IMR-90 (cell line): ENCODE results near the gene BHLHA15. TPM values are rescaled to one million over a fixed set of nuclear protein-coding genes. Genes with fewer than 3 reads are reported as not detected.

Experiments used
- ATAC-seq: fragments of 200-7000 bp; cut with Tn5 transposase; 2 replicates; pipeline ENCODE4 v1.9.1; 2020; ENCODE audit warnings: low read depth, mild to moderate bottlenecking, moderate library complexity
- BruUV-seq: library from RNA; stranded (reverse); fragments of 400-500 nt; replicated peaks from 2 replicates; lab custom pipeline; 2021; lab: Mats Ljungman, UMichigan
- CTCF ChIA-PET: fragments of 300-600 bp; formaldehyde crosslinking; extraction: SDS; loops from one replicate; lab custom pipeline; 2021; ENCODE audit warnings: antibody characterized with exemption; lab: Yijun Ruan, JAX
- POLR2A ChIA-PET: fragments of 300-600 bp; sonication (Branson Sonifier 250); formaldehyde crosslinking; loops from one replicate; lab custom pipeline; 2022; ENCODE audit warnings: antibody characterized with exemption; ENCODE audit not compliant: unreplicated experiment; lab: Charles Lee
- DNase-seq: peaks from one replicate; pipeline ENCODE4 v3.0.0; 2013
- H2AFZ ChIP-seq: replicated peaks from 2 replicates; pipeline ENCODE3; 2013; ENCODE audit warnings: low read length, mild to moderate bottlenecking; ENCODE audit not compliant: poor library complexity
- H2AK5ac ChIP-seq: 2 replicates; pipeline ENCODE4 v1.6.1; 2013; ENCODE audit warnings: low read depth, low read length, inconsistent platforms
- H2AK9ac ChIP-seq: replicated peaks from 2 replicates; pipeline ENCODE3; 2013; ENCODE audit warnings: mild to moderate bottlenecking, low read depth, low read length, moderate library complexity; ENCODE audit not compliant: poor library complexity
- H2BK120ac ChIP-seq: 2 replicates; pipeline ENCODE4 v1.6.1; 2013; ENCODE audit warnings: low read depth, low read length, inconsistent platforms
- H2BK15ac ChIP-seq: 3 replicates; pipeline ENCODE4 v1.6.1; 2013; ENCODE audit warnings: low read depth, low read length, inconsistent platforms
- H2BK20ac ChIP-seq: 2 replicates; pipeline ENCODE4 v1.6.1; 2013; ENCODE audit warnings: low read depth, mild to moderate bottlenecking, inconsistent platforms, low read length, moderate library complexity
- H2BK5ac ChIP-seq: 2 replicates; pipeline ENCODE4 v1.6.1; 2013; ENCODE audit warnings: mild to moderate bottlenecking, low read depth, low read length, inconsistent platforms; ENCODE audit not compliant: poor library complexity, severe bottlenecking
- H3K14ac ChIP-seq: replicated peaks from 2 replicates; pipeline ENCODE4 v1.6.1; 2013; ENCODE audit warnings: low read depth, low read length, inconsistent platforms
- H3K18ac ChIP-seq: 2 replicates; pipeline ENCODE4 v1.6.1; 2013; ENCODE audit warnings: low read depth, low read length, control low read depth
- H3K23ac ChIP-seq: 2 replicates; pipeline ENCODE4 v1.6.1; 2013; ENCODE audit warnings: low read depth, low read length, inconsistent platforms
- H3K27ac ChIP-seq: 2 replicates; pipeline ENCODE4 v1.5.1; 2013; ENCODE audit warnings: mild to moderate bottlenecking, control low read depth, low read length; ENCODE audit not compliant: insufficient read depth
- H3K27me3 ChIP-seq: 2 replicates; pipeline ENCODE4 v1.6.1; 2013; ENCODE audit warnings: low read length; ENCODE audit not compliant: control insufficient read depth, insufficient read depth
- H3K36me3 ChIP-seq: 2 replicates; pipeline ENCODE4 v1.6.1; 2013; ENCODE audit warnings: low read length, mixed read lengths; ENCODE audit not compliant: control insufficient read depth, insufficient read depth
- H3K4ac ChIP-seq: 2 replicates; pipeline ENCODE4 v1.6.1; 2013; ENCODE audit warnings: low read depth, low read length, inconsistent platforms
- H3K4me1 ChIP-seq: 2 replicates; pipeline ENCODE4 v1.6.1; 2013; ENCODE audit warnings: low read length, mixed read lengths; ENCODE audit not compliant: control insufficient read depth, insufficient read depth
- H3K4me2 ChIP-seq: 2 replicates; pipeline ENCODE4 v1.6.1; 2013; ENCODE audit warnings: low read depth, mild to moderate bottlenecking, control low read depth, low read length, moderate library complexity
- H3K4me3 ChIP-seq: 2 replicates; pipeline ENCODE4 v1.5.1; 2013; ENCODE audit warnings: low read depth, mild to moderate bottlenecking, control low read depth, low read length, moderate library complexity; ENCODE audit not compliant: insufficient read depth
- H3K56ac ChIP-seq: 2 replicates; pipeline ENCODE4 v1.6.1; 2013; ENCODE audit warnings: low read length, inconsistent platforms; ENCODE audit not compliant: insufficient read depth; ENCODE audit errors: extremely low read depth
- H3K79me1 ChIP-seq, 2 experiments: 2 replicates each; pipeline ENCODE4 v1.6.1; 2013; ENCODE audit warnings: low read length in 2 of 2, inconsistent platforms in 1 of 2, low read depth in 1 of 2
- H3K9ac ChIP-seq: 2 replicates; pipeline ENCODE4 v1.6.1; 2013; ENCODE audit warnings: low read depth, low read length, control low read depth
- H3K9me1 ChIP-seq: 2 replicates; pipeline ENCODE4 v1.6.1; 2013; ENCODE audit warnings: low read length, inconsistent platforms; ENCODE audit not compliant: insufficient read depth
- H3K9me3 ChIP-seq: 2 replicates; pipeline ENCODE4 v1.6.1; 2013; ENCODE audit warnings: low read length; ENCODE audit not compliant: control insufficient read depth, insufficient read depth
- H4K20me1 ChIP-seq: 2 replicates; pipeline ENCODE4 v1.6.1; 2013; ENCODE audit warnings: low read length, inconsistent platforms; ENCODE audit not compliant: insufficient read depth
- H4K5ac ChIP-seq: 2 replicates; pipeline ENCODE4 v1.6.1; 2013; ENCODE audit warnings: mild to moderate bottlenecking, low read depth, low read length, control low read depth
- H4K8ac ChIP-seq, 2 experiments: 2 replicates each; pipeline ENCODE4 v1.6.1; 2013; ENCODE audit warnings: low read depth in 2 of 2, low read length in 2 of 2, control low read depth in 1 of 2, inconsistent platforms in 1 of 2
- H4K91ac ChIP-seq: 2 replicates; pipeline ENCODE4 v1.6.1; 2013; ENCODE audit warnings: low read depth, low read length, inconsistent platforms; ENCODE audit not compliant: insufficient read depth
- MAZ ChIP-seq: IDR thresholded peaks from 2 replicates; pipeline ENCODE4 v1.6.1; 2012; ENCODE audit warnings: low read depth, mild to moderate bottlenecking, low read length, improper control_type of control experiment, moderate library complexity, borderline replicate concordance
- NFE2L2 ChIP-seq: fragments of 150-350 bp; IDR thresholded peaks from 2 replicates; pipeline ENCODE4 v1.6.1; 2016; ENCODE audit warnings: low read depth, mild to moderate bottlenecking, low read length
- USF2 ChIP-seq: fragments of 150-350 bp; IDR thresholded peaks from 2 replicates; pipeline ENCODE4 v1.6.1; 2017; ENCODE audit warnings: mild to moderate bottlenecking, antibody characterized with exemption, low read length, low read depth
- WGBS, 2 experiments: methylation state at CpG; one replicate each; pipeline versions ENCODE4 v1.1.5 to v1.1.7; 2013; ENCODE audit warnings: missing lambda C conversion rate in 2 of 2; ENCODE audit not compliant: insufficient read length in 1 of 2; ENCODE audit errors: extremely low coverage in 2 of 2; 5-methylcytosine and 5-hydroxymethylcytosine counted together
- dilution Hi-C: fragments of 300-500 bp; cut with HindIII; formaldehyde crosslinking; loops from one replicate; pipeline ENCODE4 v1.14.3; 2018; ENCODE audit warnings: low sequenced_read_pairs; ENCODE audit not compliant: unreplicated experiment
- in situ Hi-C: fragments of 300-500 bp; cut with MboI; formaldehyde crosslinking; loops from 3 replicates; pipeline ENCODE4 v1.14.3; 2019; ENCODE audit warnings: low sequenced_read_pairs, inconsistent platforms, mixed read lengths
- intact Hi-C: fragments of 100-400 bp; cut with micrococcal nuclease; formaldehyde crosslinking; loops from 2 replicates; pipeline ENCODE4 v1.10.0; 2022
- polyA plus RNA-seq, 3 experiments: library from polyadenylated mRNA; depleted of rRNA; stranded (reverse); fragments of >200 nt; gene quantifications; 2 replicates each; pipeline ENCODE4 v1.2.3, GENCODE V29; 2012; ENCODE audit warnings: low replicate concordance in 1 of 3
- total RNA-seq: library from RNA; depleted of rRNA; stranded (reverse); fragments of >200 nt; gene quantifications from 2 replicates; pipeline ENCODE4 v1.2.3, GENCODE V29; 2012

BHLHA15 gene
- total and polyA plus RNA-seq, 2 of the 4 experiments (the other 2 are of a cell fraction): not detected

- Histone ChIP-seq H3K9ac (no peak overlapping the region; the same call in 1 of the 2 replicates), H3K23ac (peak overlapping the region; percentile 13; the same call in 1 of the 2 replicates), H2AK9ac (no peak overlapping the region), H3K4me2 (peak overlapping the region; percentile 64; the same call in 1 of the 2 replicates), H3K18ac (peak overlapping the region; percentile 71), H3K56ac (no peak overlapping the region), H3K9me1 (no peaks in the 10 kb centered on the region), H3K27ac (peak overlapping the region; percentile 41; the same call in 1 of the 2 replicates), H2BK5ac (peak overlapping the region; percentile 67), H2BK20ac (no peak overlapping the region), H4K91ac (0 out of 2 replicates have a peak overlapping the region, but pooled peaks have one; percentile 9), H3K4ac (peak overlapping the region; percentile 17; the same call in 1 of the 2 replicates), H3K14ac (no peak overlapping the region), H2BK120ac (peak overlapping the region; percentile 4; the same call in 1 of the 2 replicates), H2AFZ (peak overlapping the region; percentile 61), H4K8ac (peak overlapping the region in 1 of 2 experiments; percentile 64; a peak in 2 of 4 replicates), H2BK15ac (no peak overlapping the region), H3K4me1 (peaks cover 3% of the 10 kb centered on the region), H4K5ac (peak overlapping the region; percentile 73; the same call in 1 of the 2 replicates), H3K4me3 (no peak overlapping the region), H3K27me3 (no peaks in the 10 kb centered on the region), H3K9me3 (no peaks in the 10 kb centered on the region), H4K20me1 (no peaks in the 10 kb centered on the region), H2AK5ac (no peak overlapping the region), H3K79me1 (no peaks in the 10 kb centered on the region; a peak in 2 of 4 replicates), H3K36me3 (peaks cover 6% of the 10 kb centered on the region; the same call in 1 of the 2 replicates)
- in situ Hi-C loops: no loop called here
- TF ChIP-seq USF2 (no peak), MAZ (no peak), NFE2L2 (peak; percentile 76)
- intact Hi-C loops: no loop called here
- CTCF ChIA-PET: interaction anchor here (2.5 kb wide), 1 partner anchor 18 kb away, joined by 8 read pairs; no protein-coding TSS in a partner anchor
- BruUV-seq: no TSS peak
- POLR2A ChIA-PET: no interaction called here
- DNase-seq (peak; percentile 82), ATAC-seq (peak; percentile 89)
- dilution Hi-C loops: no loop called here
- 86% methylated on average over 1 of the region's 9 CpGs; no CpG with 5 or more reads in 1 of the 2 experiments for WGBS, 2 experiments
Observed at GRCh38 chr7:98186452-98187137, 24.6 kb upstream of the BHLHA15 start.
